ENCODE data around the gene NCAPH2. TPM values are rescaled to one million over a fixed set of nuclear protein-coding genes. Genes with fewer than 3 reads are reported as not detected.
A peak's percentile ranks its signal among the peaks of the same experiment; 100 is the strongest.

NCAPH2 gene
- total RNA-seq, 1 donor: 27.5 TPM

DNA sequence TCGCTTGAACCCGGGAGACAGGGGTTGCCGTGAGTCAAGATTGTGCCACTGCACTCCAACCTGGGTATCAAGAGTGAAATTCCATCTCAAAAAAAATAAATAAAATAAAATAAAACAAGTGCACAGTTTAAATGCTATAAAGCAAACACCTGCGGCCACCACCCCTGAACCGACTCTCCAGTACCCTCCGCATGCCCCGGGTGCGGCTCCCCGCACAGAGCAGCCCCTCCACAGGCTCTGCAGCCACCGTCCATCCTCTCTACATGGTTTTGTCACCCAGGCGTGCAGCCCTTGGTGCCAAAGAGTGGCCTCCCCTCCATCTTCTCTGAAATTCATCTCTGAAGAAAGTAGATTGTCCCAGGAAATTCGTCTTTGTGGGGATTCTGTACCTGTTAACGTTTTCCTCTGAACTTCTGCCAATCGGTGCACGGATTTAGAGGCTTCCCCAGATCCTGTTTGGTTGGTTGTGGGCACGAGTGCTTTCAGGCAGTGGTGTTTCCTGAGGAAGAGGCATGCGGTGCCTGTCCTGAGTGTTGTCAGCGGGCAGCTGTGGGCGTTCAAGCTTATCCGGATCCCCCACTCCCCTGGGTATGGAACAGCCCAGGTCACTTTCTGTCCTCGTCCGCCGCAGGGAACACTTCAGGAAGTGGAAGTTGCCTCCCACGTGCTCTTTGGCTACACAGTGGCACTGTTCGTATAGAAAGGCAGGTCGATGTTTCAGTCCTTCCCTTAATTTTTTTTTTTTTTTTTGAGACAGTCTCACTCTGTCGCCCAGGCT is 17.3 kb upstream of the NCAPH2 start:
- H3K4me1 ChIP-seq (ENCODE audit: insufficient read depth, low read length): no peaks in the 10 kb centered on the region

DNA sequence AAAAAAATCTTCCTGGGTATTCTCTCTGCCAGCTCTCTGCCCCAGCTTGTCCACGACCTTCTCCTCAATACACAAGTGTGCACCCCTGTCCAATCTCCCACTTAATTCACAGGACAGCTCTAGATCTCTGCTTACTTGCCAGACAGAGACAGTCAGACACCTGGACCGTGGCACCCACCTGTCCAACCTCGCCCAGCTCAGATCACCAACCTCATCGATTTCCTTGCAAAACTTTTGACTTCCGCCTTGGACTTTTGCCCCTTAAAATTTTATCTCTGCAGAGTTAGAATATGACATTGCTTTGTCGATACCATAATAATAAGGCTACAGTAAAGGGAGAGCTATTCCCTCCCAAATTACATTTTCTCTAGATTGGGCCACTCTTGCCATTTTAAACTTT is 10.9 kb upstream of the NCAPH2 start:
- Histone ChIP-seq H3K27ac (ENCODE audit: low read depth, low read length) (no peak overlapping the region), H3K79me2 (ENCODE audit: insufficient read depth, low read length) (no peaks in the 10 kb centered on the region), H3K4me2 (ENCODE audit: insufficient read depth, low read length) (no peak overlapping the region), H3K36me3 (ENCODE audit: insufficient read depth, low read length) (no peaks in the 10 kb centered on the region), H2AFZ (ENCODE audit: low read length) (no peak overlapping the region), H3K9me3 (ENCODE audit: low read depth, low read length) (no peaks in the 10 kb centered on the region), H3K4me1 (ENCODE audit: insufficient read depth, low read length) (no peaks in the 10 kb centered on the region), H4K20me1 (ENCODE audit: insufficient read depth, low read length) (peaks cover 2% of the 10 kb centered on the region), H3K4me3 (ENCODE audit: insufficient read depth, low read length) (no peak overlapping the region), H3K27me3 (ENCODE audit: insufficient read depth, low read length) (no peaks in the 10 kb centered on the region)
- no peak for DNase-seq (ENCODE audit: insufficient read length, low spot score, missing footprints)
- TF ChIP-seq, protein P1, sequence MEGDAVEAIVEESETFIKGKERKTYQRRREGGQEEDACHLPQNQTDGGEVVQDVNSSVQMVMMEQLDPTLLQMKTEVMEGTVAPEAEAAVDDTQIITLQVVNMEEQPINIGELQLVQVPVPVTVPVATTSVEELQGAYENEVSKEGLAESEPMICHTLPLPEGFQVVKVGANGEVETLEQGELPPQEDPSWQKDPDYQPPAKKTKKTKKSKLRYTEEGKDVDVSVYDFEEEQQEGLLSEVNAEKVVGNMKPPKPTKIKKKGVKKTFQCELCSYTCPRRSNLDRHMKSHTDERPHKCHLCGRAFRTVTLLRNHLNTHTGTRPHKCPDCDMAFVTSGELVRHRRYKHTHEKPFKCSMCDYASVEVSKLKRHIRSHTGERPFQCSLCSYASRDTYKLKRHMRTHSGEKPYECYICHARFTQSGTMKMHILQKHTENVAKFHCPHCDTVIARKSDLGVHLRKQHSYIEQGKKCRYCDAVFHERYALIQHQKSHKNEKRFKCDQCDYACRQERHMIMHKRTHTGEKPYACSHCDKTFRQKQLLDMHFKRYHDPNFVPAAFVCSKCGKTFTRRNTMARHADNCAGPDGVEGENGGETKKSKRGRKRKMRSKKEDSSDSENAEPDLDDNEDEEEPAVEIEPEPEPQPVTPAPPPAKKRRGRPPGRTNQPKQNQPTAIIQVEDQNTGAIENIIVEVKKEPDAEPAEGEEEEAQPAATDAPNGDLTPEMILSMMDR (IDR thresholded peaks at IDR 0.05; ENCODE audit: extremely low read depth, low read depth, low read length): no peak

More for the DNA sequence above, 17.3 kb upstream of the NCAPH2 start:
- DNase-seq (ENCODE audit: insufficient read length, low spot score, missing footprints): peak; percentile 62
- Histone ChIP-seq H3K4me2 (ENCODE audit: insufficient read depth, low read length) (no peak overlapping the region), H3K4me3 (ENCODE audit: insufficient read depth, low read length) (no peak overlapping the region), H3K27ac (ENCODE audit: low read depth, low read length) (no peak overlapping the region), H3K9me3 (ENCODE audit: low read depth, low read length) (no peaks in the 10 kb centered on the region), H3K36me3 (ENCODE audit: insufficient read depth, low read length) (no peaks in the 10 kb centered on the region), H2AFZ (ENCODE audit: low read length) (no peak overlapping the region), H3K27me3 (ENCODE audit: insufficient read depth, low read length) (no peaks in the 10 kb centered on the region), H3K79me2 (ENCODE audit: insufficient read depth, low read length) (no peaks in the 10 kb centered on the region), H4K20me1 (ENCODE audit: insufficient read depth, low read length) (no peaks in the 10 kb centered on the region)
- TF ChIP-seq, protein P1 (IDR thresholded peaks at IDR 0.05; ENCODE audit: extremely low read depth, low read depth, low read length): no peak

DNA sequence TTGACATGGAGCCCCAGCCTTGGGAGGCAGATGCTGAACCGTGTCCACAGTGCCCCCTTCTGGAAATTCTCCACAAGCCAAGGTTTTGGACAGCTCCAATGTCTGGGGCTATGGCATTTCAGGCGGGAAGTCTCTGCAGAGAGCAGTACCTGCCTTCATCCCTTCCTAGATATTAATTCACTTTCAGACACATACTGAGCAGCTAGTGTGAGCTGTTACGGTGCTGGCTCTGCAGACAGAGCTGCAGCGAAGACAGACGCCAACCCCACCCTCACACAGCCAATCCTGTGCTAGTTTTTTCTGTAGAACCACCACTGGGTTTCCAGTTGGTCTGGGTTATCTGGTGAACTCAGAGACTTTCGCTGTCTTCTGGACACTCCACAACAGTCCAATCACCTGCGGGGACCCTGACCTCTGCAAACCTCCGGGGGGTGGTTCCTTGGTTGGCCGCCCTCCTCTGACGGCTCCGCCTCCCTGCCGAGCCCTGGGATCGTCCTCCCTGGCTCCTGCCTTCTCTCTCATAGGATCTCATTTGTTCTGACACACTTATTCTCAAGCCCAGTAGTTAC is 9.6 kb upstream of the NCAPH2 start:
- Histone ChIP-seq H3K27ac (ENCODE audit: low read depth, low read length) (no peak overlapping the region), H2AFZ (ENCODE audit: low read length) (no peak overlapping the region), H3K79me2 (ENCODE audit: insufficient read depth, low read length) (no peaks in the 10 kb centered on the region), H3K4me3 (ENCODE audit: insufficient read depth, low read length) (no peak overlapping the region), H4K20me1 (ENCODE audit: insufficient read depth, low read length) (peaks cover 7% of the 10 kb centered on the region), H3K9me3 (ENCODE audit: low read depth, low read length) (no peaks in the 10 kb centered on the region), H3K36me3 (ENCODE audit: insufficient read depth, low read length) (peaks cover 10% of the 10 kb centered on the region), H3K4me1 (ENCODE audit: insufficient read depth, low read length) (no peaks in the 10 kb centered on the region), H3K27me3 (ENCODE audit: insufficient read depth, low read length) (no peaks in the 10 kb centered on the region), H3K4me2 (ENCODE audit: insufficient read depth, low read length) (peak overlapping the region; percentile 7)
- TF ChIP-seq, protein P1 (IDR thresholded peaks at IDR 0.05; ENCODE audit: extremely low read depth, low read depth, low read length): peak; percentile 73
- DNase-seq (ENCODE audit: insufficient read length, low spot score, missing footprints): peak; percentile 93

DNA sequence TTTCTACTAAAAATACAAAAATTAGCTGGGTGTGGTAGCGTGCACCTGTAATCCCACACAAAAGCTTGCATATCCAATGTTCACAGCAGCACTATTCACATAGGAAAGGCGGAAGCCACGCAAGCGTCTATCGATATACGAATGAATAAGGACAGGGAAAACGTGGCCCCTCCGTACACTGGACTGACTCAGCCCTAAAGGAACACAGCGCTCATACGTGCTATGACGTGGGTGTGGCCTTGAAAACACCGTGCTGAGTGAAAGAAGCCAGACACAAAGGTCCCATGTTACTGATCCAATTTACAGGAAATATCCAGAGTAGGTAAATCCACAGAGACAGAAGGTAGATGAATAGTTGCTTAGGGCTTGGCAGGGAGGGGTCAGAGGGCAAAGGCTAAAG is 7.6 kb upstream of the NCAPH2 start:
- H3K79me2 ChIP-seq (ENCODE audit: insufficient read depth, low read length): peaks cover 7% of the 10 kb centered on the region
- peaks cover 17% of the 10 kb centered on the region for H3K36me3 ChIP-seq (ENCODE audit: insufficient read depth, low read length)
- no peaks in the 10 kb centered on the region for H3K4me1 ChIP-seq (ENCODE audit: insufficient read depth, low read length)
- H4K20me1 ChIP-seq (ENCODE audit: insufficient read depth, low read length): peaks cover 10% of the 10 kb centered on the region
- H3K9me3 ChIP-seq (ENCODE audit: low read depth, low read length): no peaks in the 10 kb centered on the region
- no peaks in the 10 kb centered on the region for H3K27me3 ChIP-seq (ENCODE audit: insufficient read depth, low read length)
- H2AFZ ChIP-seq (ENCODE audit: low read length): no peak overlapping the region
- TF ChIP-seq, protein P1 (IDR thresholded peaks at IDR 0.05; ENCODE audit: extremely low read depth, low read depth, low read length): no peak
- no peak overlapping the region for H3K4me3 ChIP-seq (ENCODE audit: insufficient read depth, low read length)
- H3K4me2 ChIP-seq (ENCODE audit: insufficient read depth, low read length): no peak overlapping the region
- H3K27ac ChIP-seq (ENCODE audit: low read depth, low read length): no peak overlapping the region
- DNase-seq (ENCODE audit: insufficient read length, low spot score, missing footprints): peak; percentile 43
